Measurements from ENCODE around the gene NELFCD.

- TF ChIP-seq POLR2A (IDR thresholded peaks at IDR 0.05; ENCODE audit: low read depth, low read length) (peak; percentile 68; the same call in 1 of the 2 replicates), POLR2AphosphoS5 (IDR thresholded peaks at IDR 0.05; ENCODE audit: low read depth, low read length) (peak; percentile 61)
Measured at GRCh38 chr20:59042796-59043631, 62.0 kb downstream of the NELFCD start.
